Measurements from ENCODE around the gene CKS1B. TPM values are rescaled to one million over a fixed set of nuclear protein-coding genes. Genes with fewer than 3 reads are reported as not detected.

The CKS1B gene
- total RNA-seq, 2 donors from 2014 or later = 202 to 308 TPM

DNA sequence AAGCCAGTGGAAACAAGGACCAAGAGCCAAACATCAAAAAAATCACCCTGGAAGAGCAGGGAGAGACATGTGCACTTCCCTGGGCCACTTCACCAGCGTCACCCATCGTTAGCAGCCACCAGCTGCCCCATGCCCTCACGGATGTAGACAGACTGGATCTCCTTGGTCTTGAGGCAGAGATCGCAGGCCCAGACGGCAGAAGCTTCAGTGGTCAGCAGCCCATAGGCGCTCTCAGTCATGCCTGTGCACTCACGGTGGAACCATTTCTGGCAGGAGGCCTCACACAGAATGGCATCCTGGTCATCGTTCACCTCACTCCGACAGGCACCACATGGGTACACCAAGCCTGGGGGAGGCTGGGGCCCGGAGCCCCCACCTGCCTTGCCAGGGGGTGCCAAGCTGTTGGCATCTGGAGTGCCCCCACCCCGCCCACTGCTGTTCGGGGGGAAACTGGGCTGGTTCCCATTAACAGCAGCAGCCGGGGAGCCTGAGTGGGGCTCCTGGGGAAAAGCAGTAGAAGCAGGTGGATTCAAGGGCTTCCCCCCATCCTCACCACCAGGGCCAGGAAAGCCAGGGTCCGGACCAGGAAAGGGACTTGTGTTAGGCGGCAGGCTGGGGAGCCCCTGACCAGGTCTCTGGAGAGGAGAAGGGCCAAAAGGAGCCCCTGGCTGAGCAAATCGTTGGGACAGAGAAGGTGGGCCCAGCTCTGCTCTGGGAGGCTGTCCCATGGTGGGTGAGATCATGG is 15.6 kb upstream of the CKS1B start:
- Mint-ChIP-seq H3K27ac (peak overlapping the region; percentile 82 to 91), H3K36me3 (peaks cover 15 to 24% of the 10 kb centered on the region in 2 donors), H3K9me3 (no peaks in the 10 kb centered on the region)
- DNase-seq (ENCODE audit: low spot score in 2 of 2) (no peak), ATAC-seq (no peak)

DNA sequence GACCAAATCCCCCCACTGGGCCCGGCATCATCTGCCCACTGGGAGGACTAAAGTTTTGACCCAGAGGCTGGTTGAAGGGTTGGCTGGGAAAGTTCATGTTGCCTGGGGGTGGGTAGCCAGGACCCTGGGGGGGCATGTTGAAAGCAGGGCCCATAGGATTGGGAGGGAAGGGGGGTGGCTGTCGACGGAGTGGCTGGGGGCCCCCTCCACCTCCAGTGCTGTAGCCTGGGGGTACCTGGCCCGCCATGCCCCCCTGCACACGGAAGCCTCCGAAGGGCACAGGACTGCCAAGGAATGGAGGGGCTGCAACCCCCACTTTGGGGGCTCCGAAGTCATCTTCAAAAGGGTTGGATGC is 15.1 kb upstream of the CKS1B start:
- no peak for DNase-seq (ENCODE audit: low spot score in 2 of 2)
- peaks cover 15 to 24% of the 10 kb centered on the region in 2 donors for H3K36me3 Mint-ChIP-seq
- no peaks in the 10 kb centered on the region for H3K9me3 Mint-ChIP-seq
- ATAC-seq = no peak
- H3K27ac Mint-ChIP-seq = peak overlapping the region; percentile 82 to 91

- no peak for ATAC-seq
- H3K36me3 Mint-ChIP-seq = peaks cover 15 to 24% of the 10 kb centered on the region in 2 donors
- H3K9me3 Mint-ChIP-seq = no peaks in the 10 kb centered on the region
- H3K27ac Mint-ChIP-seq = peak overlapping the region; percentile 91 to 95
- no peak for DNase-seq (ENCODE audit: low spot score in 2 of 2)
Observed at GRCh38 chr1:154960446-154961136, 13.9 kb upstream of the CKS1B start.

- peaks cover 15 to 24% of the 10 kb centered on the region in 2 donors for H3K36me3 Mint-ChIP-seq
Observed at GRCh38 chr1:154961207-154962155, 13.0 kb upstream of the CKS1B start, which contains the start of gene PYGO2. Gene PYGO2 (minus strand): TSS chr1:154961782. CDS start chr1:154961576, 206 bp downstream.

GRCh38 chr1:154962156-154962749 is 12.2 kb upstream of the CKS1B start:
- peak; percentile 12 to 23 for ATAC-seq
- DNase-seq (ENCODE audit: low spot score in 2 of 2) = no peak
- H3K27ac Mint-ChIP-seq = peak overlapping the region; percentile 91 to 92
- H3K9me3 Mint-ChIP-seq = no peaks in the 10 kb centered on the region
- peaks cover 15 to 24% of the 10 kb centered on the region in 2 donors for H3K36me3 Mint-ChIP-seq

More at GRCh38 chr1:154961207-154962155, 13.0 kb upstream of the CKS1B start, which contains the start of gene PYGO2:
- Mint-ChIP-seq H3K27ac (peak within 1 kb of the TSS; percentile 91 to 95), H3K9me3 (no peaks in the 10 kb centered on the region)
- DNase-seq (ENCODE audit: low spot score in 2 of 2) = peak; percentile 86 to 88
- ATAC-seq = peak; percentile 87 to 92

- peaks cover 15 to 24% of the 10 kb centered on the region in 2 donors for H3K36me3 Mint-ChIP-seq
- DNase-seq (ENCODE audit: low spot score in 2 of 2) (no peak), ATAC-seq (no peak)
- H3K27ac Mint-ChIP-seq = peak overlapping the region in 1 of 2 donors; percentile 91
- no peaks in the 10 kb centered on the region for H3K9me3 Mint-ChIP-seq
Observed at GRCh38 chr1:154962795-154963330, 11.6 kb upstream of the CKS1B start.

DNA sequence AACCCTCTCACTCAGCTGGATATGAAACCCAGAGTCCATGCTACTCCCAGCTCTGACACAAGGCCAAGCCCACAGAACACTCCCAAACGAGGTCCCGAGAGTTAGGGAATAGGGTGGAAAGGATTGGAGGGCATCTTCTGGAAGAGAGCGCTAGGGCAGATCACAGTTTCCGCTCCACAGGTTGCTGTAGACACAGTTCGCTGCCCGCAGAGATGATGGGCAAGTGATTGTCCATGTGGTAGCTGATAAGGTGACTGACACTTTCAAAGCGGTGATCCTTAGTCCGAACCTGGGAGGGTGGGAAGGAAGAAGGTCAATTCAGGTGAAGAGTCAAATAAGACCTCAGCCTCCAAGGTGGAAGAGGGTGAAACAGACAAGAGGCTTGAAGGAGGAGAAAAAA is 10.8 kb upstream of the CKS1B start:
- H3K36me3 Mint-ChIP-seq = peaks cover 10 to 24% of the 10 kb centered on the region in 2 donors
- ATAC-seq = no peak
- H3K9me3 Mint-ChIP-seq = no peaks in the 10 kb centered on the region
- no peak for DNase-seq (ENCODE audit: low spot score in 2 of 2)
- H3K27ac Mint-ChIP-seq = peak overlapping the region; percentile 28 to 85

GRCh38 chr1:154964359-154964758 is 10.1 kb upstream of the CKS1B start:
- ATAC-seq = no peak

DNA sequence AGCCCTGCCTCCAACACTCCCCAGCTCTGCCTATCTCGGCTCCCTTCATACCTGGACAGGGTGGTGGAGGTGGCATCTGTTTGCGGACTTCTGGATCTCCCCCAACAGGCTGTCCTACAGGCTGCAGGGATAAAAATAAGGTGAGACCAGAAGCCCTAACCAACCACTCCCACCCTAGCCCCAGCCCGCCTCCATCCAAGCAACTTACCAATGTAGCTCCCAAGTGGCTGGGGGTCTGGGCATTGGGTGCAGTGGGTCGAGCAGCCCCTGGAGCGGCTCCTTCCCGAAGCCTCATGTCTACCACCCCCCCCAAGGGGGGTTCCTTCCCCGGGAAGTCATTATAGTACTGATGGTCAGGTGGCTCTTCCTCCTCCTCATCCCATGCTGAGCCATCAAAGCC is 8.4 kb upstream of the CKS1B start:
- DNase-seq (ENCODE audit: low spot score in 2 of 2) (no peak), ATAC-seq (no peak)
- no peak overlapping the region for H3K27ac Mint-ChIP-seq
- H3K9me3 Mint-ChIP-seq = no peaks in the 10 kb centered on the region
- H3K36me3 Mint-ChIP-seq = peaks cover 2 to 11% of the 10 kb centered on the region in 2 donors

More at GRCh38 chr1:154964359-154964758, 10.1 kb upstream of the CKS1B start:
- H3K36me3 Mint-ChIP-seq = peaks cover 9 to 24% of the 10 kb centered on the region in 2 donors
- peak overlapping the region; percentile 61 to 85 for H3K27ac Mint-ChIP-seq
- no peaks in the 10 kb centered on the region for H3K9me3 Mint-ChIP-seq
- no peak for DNase-seq (ENCODE audit: low spot score in 2 of 2)

GRCh38 chr1:154967331-154967950 is 7.0 kb upstream of the CKS1B start:
- Mint-ChIP-seq H3K36me3 (peaks cover 6 to 9% of the 10 kb centered on the region in 2 donors), H3K27ac (peak overlapping the region; percentile 69 to 94), H3K9me3 (no peaks in the 10 kb centered on the region)
- DNase-seq (ENCODE audit: low spot score in 2 of 2) = no peak
- ATAC-seq = no peak

DNA sequence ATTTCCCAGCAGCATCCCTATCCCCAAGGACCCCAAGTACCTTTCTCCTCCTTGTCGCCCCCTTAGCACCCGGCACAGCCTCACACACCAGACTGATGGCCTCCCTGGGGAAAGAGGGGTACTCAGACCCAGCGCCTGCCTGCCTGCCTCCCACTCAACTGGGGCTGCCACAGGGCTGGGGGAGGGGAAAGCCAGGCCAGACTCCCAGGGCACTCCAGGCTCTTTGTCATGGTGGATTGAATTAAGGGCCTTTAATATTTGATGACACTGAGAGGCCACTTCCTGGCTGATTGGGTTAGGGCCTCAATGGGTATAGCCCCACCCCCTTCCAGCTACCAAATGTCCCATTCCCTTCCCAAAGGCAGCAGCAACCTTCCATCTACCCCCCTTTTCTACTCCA is 5.8 kb upstream of the CKS1B start:
- H3K9me3 Mint-ChIP-seq = no peaks in the 10 kb centered on the region
- DNase-seq (ENCODE audit: low spot score in 2 of 2) (no peak), ATAC-seq (no peak)
- H3K36me3 Mint-ChIP-seq = peaks cover 0 to 10% of the 10 kb centered on the region in 2 donors
- H3K27ac Mint-ChIP-seq = peak overlapping the region; percentile 69 to 94

DNA sequence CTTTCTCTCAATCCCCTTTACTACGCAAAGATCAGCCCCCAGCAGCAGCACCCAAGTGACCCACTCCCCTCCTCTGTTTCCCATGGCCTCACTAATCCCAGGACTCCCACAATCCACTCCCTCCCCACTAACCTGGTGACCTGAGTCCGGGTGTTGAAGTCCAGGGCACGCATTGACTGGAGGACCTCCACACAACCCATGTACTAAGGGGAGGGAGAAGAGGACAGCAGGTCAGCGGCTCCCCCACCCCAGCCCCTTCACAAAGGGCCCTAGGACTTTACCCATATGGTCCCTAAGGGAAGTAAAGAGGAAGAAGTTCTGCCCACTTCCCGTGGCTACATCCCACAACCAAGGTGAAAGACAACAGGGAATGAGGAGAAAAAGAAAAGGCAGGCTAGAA is 5.2 kb upstream of the CKS1B start:
- H3K27ac Mint-ChIP-seq = peak overlapping the region; percentile 69 to 94
- H3K9me3 Mint-ChIP-seq = no peaks in the 10 kb centered on the region
- DNase-seq (ENCODE audit: low spot score in 2 of 2) (no peak), ATAC-seq (no peak)
- peaks cover 0 to 10% of the 10 kb centered on the region in 2 donors for H3K36me3 Mint-ChIP-seq

GRCh38 chr1:154969860-154970452 is 4.5 kb upstream of the CKS1B start:
- no peak for DNase-seq (ENCODE audit: low spot score in 2 of 2)
- peaks cover 0 to 10% of the 10 kb centered on the region in 2 donors for H3K36me3 Mint-ChIP-seq
- H3K9me3 Mint-ChIP-seq = no peaks in the 10 kb centered on the region
- ATAC-seq = no peak
- H3K27ac Mint-ChIP-seq = peak overlapping the region; percentile 30 to 69

- no peaks in the 10 kb centered on the region for H3K9me3 Mint-ChIP-seq
- H3K36me3 Mint-ChIP-seq = peaks cover 0 to 10% of the 10 kb centered on the region in 2 donors
- H3K27ac Mint-ChIP-seq = peak within 1 kb of the TSS; percentile 69 to 97
- peak in 1 of 2 donors; percentile 13 for ATAC-seq
- peak in 1 of 2 donors; percentile 63 for DNase-seq (ENCODE audit: low spot score in 2 of 2)
Observed at GRCh38 chr1:154970631-154971340, 3.7 kb upstream of the CKS1B start, which contains the start of gene SHC1. Gene SHC1 (minus strand): TSS chr1:154970747. CDS start chr1:154970526, 221 bp downstream.
